Amniotic stem cell (primary cell): Measurements from ENCODE around the gene MEF2D.

Source experiments
- DNase-seq: peaks from one replicate; lab custom pipeline; 2025; lab: John Stamatoyannopoulos, UW

MEF2D gene

GRCh38 chr1:156487862-156488261 lies 12.7 kb downstream of the MEF2D start:
- DNase-seq, result no peak

GRCh38 chr1:156486421-156487344 lies 13.9 kb downstream of the MEF2D start:
- DNase-seq, result no peak

- no peak for DNase-seq
Measured at GRCh38 chr1:156485984-156486383, 14.6 kb downstream of the MEF2D start.

GRCh38 chr1:156484480-156485058 lies 16.0 kb downstream of the MEF2D start:
- no peak for DNase-seq

GRCh38 chr1:156483397-156483796 lies 17.2 kb downstream of the MEF2D start:
- DNase-seq, result no peak

- no peak for DNase-seq
Measured at GRCh38 chr1:156482276-156482675, 18.3 kb downstream of the MEF2D start.

GRCh38 chr1:156481527-156481926 lies 19.0 kb downstream of the MEF2D start:
- no peak for DNase-seq

- no peak for DNase-seq
Measured at GRCh38 chr1:156480411-156481192, 20.0 kb downstream of the MEF2D start.

- DNase-seq, result no peak
Measured at GRCh38 chr1:156480016-156480370, 20.6 kb downstream of the MEF2D start.

GRCh38 chr1:156479093-156480015 lies 21.2 kb downstream of the MEF2D start:
- DNase-seq, result no peak

- DNase-seq, result no peak
Measured at GRCh38 chr1:156478250-156478627, 22.3 kb downstream of the MEF2D start.

- no peak for DNase-seq
Measured at GRCh38 chr1:156477526-156478249, 22.9 kb downstream of the MEF2D start.

- no peak for DNase-seq
Measured at GRCh38 chr1:156476501-156477298, 23.9 kb downstream of the MEF2D start.

GRCh38 chr1:156475568-156476500 lies 24.7 kb downstream of the MEF2D start:
- no peak for DNase-seq

GRCh38 chr1:156474966-156475365 lies 25.6 kb downstream of the MEF2D start:
- no peak for DNase-seq

GRCh38 chr1:156471496-156472490 lies 28.8 kb downstream of the MEF2D start:
- no peak for DNase-seq

GRCh38 chr1:156470473-156470872 lies 30.1 kb downstream of the MEF2D start:
- no peak for DNase-seq
